T-helper 17 cell (primary cell): ENCODE data around the gene OCSTAMP. TPM values are rescaled to one million over a fixed set of nuclear protein-coding genes. Genes with fewer than 3 reads are reported as not detected.
A peak's percentile ranks its signal among the peaks of the same experiment; 100 is the strongest.

Experiments
- ATAC-seq: fragments of 150-1000 bp; cut with Tn5 transposase; 2 replicates; pipeline ENCODE4 v1.10.0; 2021; ENCODE audit warnings: mild to moderate bottlenecking, moderate library complexity
- DNase-seq, 3 donors: peaks; one replicate each; pipeline versions ENCODE4 v3.0.0 to v3.0.0-alpha.2; 2020 to 2021
- H3K9me3 ChIP-seq: one replicate; pipeline ENCODE4 v1.7.0; 2013; ENCODE audit warnings: low read length, mild to moderate bottlenecking; ENCODE audit not compliant: control insufficient read depth, poor library complexity, severe bottlenecking
- H3K27ac Mint-ChIP-seq: one replicate; pipeline ENCODE4 v1.8.0; 2022; ENCODE audit warnings: mild to moderate bottlenecking, moderate library complexity, mixed read lengths
- H3K27me3 Mint-ChIP-seq: one replicate; pipeline ENCODE4 v1.8.0; 2022; ENCODE audit warnings: mixed read lengths
- H3K36me3 Mint-ChIP-seq: one replicate; pipeline ENCODE4 v1.8.0; 2022; ENCODE audit warnings: low read depth, mixed read lengths
- H3K4me1 Mint-ChIP-seq: one replicate; pipeline ENCODE4 v1.8.0; 2022; ENCODE audit warnings: mild to moderate bottlenecking, mixed read lengths
- H3K4me3 Mint-ChIP-seq: one replicate; pipeline ENCODE4 v1.8.0; 2022; ENCODE audit warnings: mild to moderate bottlenecking, moderate library complexity, mixed read lengths
- total RNA-seq, 4 donors: library from RNA in 2 of 4; stranded (reverse) in 2 of 4; gene quantifications; one replicate each; pipeline ENCODE4 v1.2.3 and lab custom pipeline; 2022 to 2026

Gene OCSTAMP
- total RNA-seq, 2 donors from 2014 or later, result not detected

DNA sequence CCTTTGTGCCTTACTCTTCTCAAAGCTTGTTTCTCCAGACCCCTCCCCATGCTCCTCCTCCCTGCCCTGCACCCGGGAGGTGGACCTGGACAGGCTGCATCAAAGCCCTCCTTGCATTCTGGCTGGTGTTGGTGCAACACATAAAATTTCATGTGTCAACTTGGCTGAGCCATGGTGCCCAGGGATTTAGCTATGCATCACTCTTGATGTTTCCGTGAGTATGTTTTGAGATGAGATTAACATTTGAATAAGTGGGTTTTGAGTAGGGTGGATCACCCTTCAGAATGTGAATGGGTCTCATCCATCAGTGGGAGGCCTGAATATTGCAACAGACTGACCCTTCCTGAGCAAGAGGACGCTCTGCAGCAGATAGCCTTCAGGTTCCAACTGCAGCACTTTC, 4.4 kb upstream of the OCSTAMP start:
- Mint-ChIP-seq H3K36me3 (no peaks in the 10 kb centered on the region), H3K4me1 (peaks cover 15% of the 10 kb centered on the region), H3K4me3 (no peak overlapping the region), H3K27ac (no peak overlapping the region), H3K27me3 (no peaks in the 10 kb centered on the region)
- DNase-seq (no peak), ATAC-seq (no peak)
- no peaks in the 10 kb centered on the region for H3K9me3 ChIP-seq

DNA sequence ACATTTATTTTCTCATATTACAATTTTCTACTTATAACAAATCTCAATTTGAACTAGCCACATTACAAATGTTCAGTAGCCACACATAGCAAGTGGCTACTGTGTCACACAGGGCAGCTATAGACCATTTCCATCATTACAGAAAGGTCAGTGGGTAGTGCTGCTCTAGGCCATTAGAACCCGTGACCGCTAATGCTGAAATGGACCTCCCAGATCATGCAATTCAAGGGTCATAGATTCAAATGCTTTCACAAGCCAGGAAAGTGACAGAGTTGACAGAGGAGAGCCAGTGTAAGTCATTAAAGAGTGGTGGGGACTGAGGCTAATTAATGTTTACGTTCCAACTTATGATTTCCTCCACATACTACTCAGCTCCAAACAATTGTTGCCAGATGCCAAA, 3.5 kb upstream of the OCSTAMP start:
- no peak overlapping the region for H3K4me3 Mint-ChIP-seq
- peaks cover 15% of the 10 kb centered on the region for H3K4me1 Mint-ChIP-seq
- H3K36me3 Mint-ChIP-seq, result no peaks in the 10 kb centered on the region
- DNase-seq (no peak), ATAC-seq (no peak)
- H3K27ac Mint-ChIP-seq, result no peak overlapping the region
- no peaks in the 10 kb centered on the region for H3K27me3 Mint-ChIP-seq
- no peaks in the 10 kb centered on the region for H3K9me3 ChIP-seq

GRCh38 chr20:46552460-46553420, 2.3 kb upstream of the OCSTAMP start:
- Mint-ChIP-seq H3K27me3 (no peaks in the 10 kb centered on the region), H3K36me3 (no peaks in the 10 kb centered on the region), H3K4me3 (peak overlapping the region; percentile 19), H3K4me1 (peaks cover 15% of the 10 kb centered on the region), H3K27ac (peak overlapping the region; percentile 73)
- H3K9me3 ChIP-seq, result no peaks in the 10 kb centered on the region
- ATAC-seq (peak; percentile 83), DNase-seq (no peak)

GRCh38 chr20:46551522-46552381, 1.3 kb upstream of the OCSTAMP start:
- Mint-ChIP-seq H3K4me3 (no peak overlapping the region), H3K27me3 (no peaks in the 10 kb centered on the region), H3K27ac (no peak overlapping the region), H3K4me1 (peaks cover 15% of the 10 kb centered on the region), H3K36me3 (no peaks in the 10 kb centered on the region)
- DNase-seq (no peak), ATAC-seq (no peak)
- H3K9me3 ChIP-seq, result no peaks in the 10 kb centered on the region

DNA sequence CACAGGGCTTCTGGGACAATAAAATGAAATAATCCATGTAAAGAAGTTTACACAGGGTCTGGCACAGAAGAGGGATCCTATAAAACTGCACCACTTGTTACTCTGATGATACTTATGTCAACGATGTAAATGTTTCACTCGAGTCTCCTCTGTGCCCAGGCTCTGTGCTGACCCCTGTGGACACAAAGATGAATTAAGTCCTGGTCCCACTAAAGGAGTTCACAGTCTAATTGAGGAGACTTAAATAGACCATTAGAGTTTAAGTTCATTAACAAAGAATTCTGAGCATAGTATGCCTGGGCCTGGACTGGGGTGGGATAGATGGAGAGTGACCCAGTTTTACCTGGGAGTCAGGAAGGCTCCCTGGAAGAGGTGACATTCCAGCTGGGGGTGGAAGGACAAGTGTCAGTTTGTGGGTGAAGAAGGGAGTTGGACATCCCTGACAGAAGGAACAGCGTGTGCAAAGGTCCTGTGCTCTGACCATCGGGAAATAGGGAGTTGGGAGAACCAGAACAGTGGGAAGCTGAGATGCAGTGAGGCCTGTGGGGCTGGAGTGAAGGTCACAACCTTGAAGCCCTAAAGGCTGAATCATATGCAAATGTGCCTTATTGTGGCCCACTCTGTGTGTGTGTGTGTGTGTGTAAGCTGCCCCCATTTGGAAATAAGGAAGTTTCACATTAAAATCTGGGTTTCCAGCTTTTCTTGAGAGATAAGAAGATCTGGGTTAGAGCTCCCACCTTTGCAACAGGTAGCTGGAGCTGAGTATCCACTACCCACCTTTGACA, 1.1 kb downstream of the OCSTAMP start:
- Mint-ChIP-seq H3K4me3 (no peak overlapping the region), H3K27ac (no peak overlapping the region), H3K36me3 (no peaks in the 10 kb centered on the region), H3K27me3 (no peaks in the 10 kb centered on the region), H3K4me1 (peaks cover 23% of the 10 kb centered on the region)
- DNase-seq (no peak), ATAC-seq (no peak)
- no peaks in the 10 kb centered on the region for H3K9me3 ChIP-seq

- DNase-seq (no peak), ATAC-seq (no peak)
- H3K27me3 Mint-ChIP-seq, result no peaks in the 10 kb centered on the region
- no peak overlapping the region for H3K27ac Mint-ChIP-seq
- no peak overlapping the region for H3K4me3 Mint-ChIP-seq
- no peaks in the 10 kb centered on the region for H3K36me3 Mint-ChIP-seq
- H3K9me3 ChIP-seq, result no peaks in the 10 kb centered on the region
- H3K4me1 Mint-ChIP-seq, result peaks cover 23% of the 10 kb centered on the region
These were observed 1.8 kb downstream of the OCSTAMP start for GRCh38 chr20:46548688-46549087.

DNA sequence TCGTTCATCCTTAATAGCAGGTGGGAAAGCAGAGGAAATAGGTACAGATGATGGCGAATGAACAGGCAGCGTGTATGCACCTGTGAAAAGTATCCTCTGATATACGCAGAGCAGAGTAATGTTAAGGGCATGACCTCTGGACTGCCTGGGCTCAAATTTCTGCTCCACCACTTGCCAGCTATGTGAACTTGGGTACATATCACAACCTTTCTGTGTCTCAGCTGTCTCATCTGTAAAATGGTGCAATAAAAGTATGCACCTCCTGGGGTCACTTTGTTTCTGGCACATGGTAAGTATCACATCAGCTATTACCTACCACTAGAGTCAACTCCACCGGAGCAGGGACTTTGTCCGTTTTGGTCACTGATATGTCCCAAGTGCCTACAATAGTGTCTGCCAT, 2.5 kb downstream of the OCSTAMP start:
- Mint-ChIP-seq H3K27me3 (peaks cover 4% of the 10 kb centered on the region), H3K36me3 (no peaks in the 10 kb centered on the region), H3K4me3 (no peak overlapping the region), H3K27ac (no peak overlapping the region), H3K4me1 (peaks cover 19% of the 10 kb centered on the region)
- H3K9me3 ChIP-seq, result no peaks in the 10 kb centered on the region
- ATAC-seq (no peak), DNase-seq (no peak)

GRCh38 chr20:46546936-46547335, 3.5 kb downstream of the OCSTAMP start:
- no peaks in the 10 kb centered on the region for H3K36me3 Mint-ChIP-seq
- peaks cover 9% of the 10 kb centered on the region for H3K4me1 Mint-ChIP-seq
- peaks cover 4% of the 10 kb centered on the region for H3K27me3 Mint-ChIP-seq

DNA sequence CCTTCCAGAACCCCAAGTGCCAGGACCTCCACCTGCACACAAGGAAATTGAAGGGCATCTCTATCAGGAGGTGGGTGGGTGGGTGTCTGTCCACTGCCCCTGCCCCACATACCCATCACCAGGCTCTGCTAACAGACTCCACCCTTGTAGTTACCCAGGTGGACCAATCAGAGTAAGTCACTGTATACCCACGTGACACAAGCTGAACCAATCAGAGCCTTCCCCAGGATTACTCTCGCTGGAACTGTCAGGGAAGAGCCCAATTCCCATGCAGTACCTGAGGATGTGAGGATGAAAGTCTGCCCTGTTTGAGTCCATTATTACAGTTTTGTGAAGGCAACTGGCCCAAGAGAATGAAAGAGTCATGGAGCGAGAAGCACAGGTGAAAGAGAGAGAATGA, 4.2 kb downstream of the OCSTAMP start:
- no peak for ATAC-seq
- DNase-seq, result no peak
- H3K4me3 Mint-ChIP-seq, result no peak overlapping the region
- H3K27me3 Mint-ChIP-seq, result peaks cover 4% of the 10 kb centered on the region
- no peaks in the 10 kb centered on the region for H3K36me3 Mint-ChIP-seq
- H3K27ac Mint-ChIP-seq, result peak overlapping the region; percentile 74
- no peaks in the 10 kb centered on the region for H3K9me3 ChIP-seq
- H3K4me1 Mint-ChIP-seq, result peaks cover 8% of the 10 kb centered on the region

More at GRCh38 chr20:46546936-46547335, 3.5 kb downstream of the OCSTAMP start:
- ATAC-seq (no peak), DNase-seq (no peak)
- H3K9me3 ChIP-seq, result no peaks in the 10 kb centered on the region
- Mint-ChIP-seq H3K27ac (no peak overlapping the region), H3K4me3 (no peak overlapping the region)

- Mint-ChIP-seq H3K4me3 (no peak overlapping the region), H3K36me3 (no peaks in the 10 kb centered on the region), H3K4me1 (peaks cover 8% of the 10 kb centered on the region), H3K27me3 (peaks cover 4% of the 10 kb centered on the region), H3K27ac (peak overlapping the region; percentile 74)
- no peaks in the 10 kb centered on the region for H3K9me3 ChIP-seq
- DNase-seq, result no peak
- no peak for ATAC-seq
These were observed 4.7 kb downstream of the OCSTAMP start for GRCh38 chr20:46545827-46546138.

DNA sequence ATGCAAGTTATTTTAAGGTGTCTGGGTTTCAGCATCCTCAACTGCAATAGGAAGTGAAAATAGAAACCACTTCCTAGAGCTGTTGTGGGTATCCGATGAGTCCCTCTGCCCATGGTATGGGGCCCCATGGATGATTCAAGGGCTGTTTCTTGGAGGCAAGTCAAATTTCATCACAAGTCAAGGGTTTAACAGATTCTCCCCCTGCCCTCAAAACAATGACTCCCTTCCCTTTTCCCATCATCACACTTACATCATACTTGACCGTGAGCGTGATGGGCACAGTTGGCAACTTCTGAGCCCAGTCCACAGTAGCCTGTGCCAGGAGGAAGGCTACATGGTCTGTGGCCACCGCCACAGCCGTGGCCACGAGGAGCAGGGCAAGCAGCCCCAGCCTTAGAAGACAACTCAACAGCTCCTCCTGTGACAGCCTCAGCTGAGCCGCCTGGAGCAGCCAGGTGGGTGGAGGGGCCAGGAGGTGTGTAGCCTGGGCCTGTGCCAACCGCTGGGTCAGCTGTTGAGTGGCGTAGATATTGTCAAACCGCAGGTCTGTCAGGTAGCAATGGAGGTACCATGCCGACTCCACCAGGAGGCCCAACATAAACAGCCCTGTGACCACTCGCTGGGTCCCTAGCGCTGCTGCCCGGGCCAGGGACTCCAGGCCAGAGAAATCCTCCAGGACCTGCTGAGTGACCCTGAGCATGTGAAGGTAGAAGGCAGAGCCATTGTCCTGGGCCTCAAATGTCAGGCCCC, 5.2 kb downstream of the OCSTAMP start:
- Mint-ChIP-seq H3K4me3 (peak overlapping the region; percentile 25), H3K27ac (peak overlapping the region; percentile 74), H3K27me3 (peaks cover 4% of the 10 kb centered on the region), H3K36me3 (no peaks in the 10 kb centered on the region), H3K4me1 (peaks cover 8% of the 10 kb centered on the region)
- DNase-seq, result no peak
- ATAC-seq, result peak; percentile 73
- no peaks in the 10 kb centered on the region for H3K9me3 ChIP-seq

GRCh38 chr20:46544576-46544975, 5.9 kb downstream of the OCSTAMP start:
- peaks cover 4% of the 10 kb centered on the region for H3K27me3 Mint-ChIP-seq
- H3K9me3 ChIP-seq, result no peaks in the 10 kb centered on the region
- H3K4me3 Mint-ChIP-seq, result no peak overlapping the region
- peaks cover 8% of the 10 kb centered on the region for H3K4me1 Mint-ChIP-seq
- no peak for DNase-seq
- ATAC-seq, result no peak
- no peaks in the 10 kb centered on the region for H3K36me3 Mint-ChIP-seq
- H3K27ac Mint-ChIP-seq, result no peak overlapping the region
